Left ventricle myocardium inferior (tissue), 1 donor: ENCODE measurements around the gene SCT. TPM values are rescaled to one million over a fixed set of nuclear protein-coding genes. Genes with fewer than 3 reads are reported as not detected.

Experiments used
- DNase-seq: peaks from one replicate; pipeline ENCODE4 v3.0.0-alpha.2; 2020
- H3K27ac ChIP-seq: fragments of 200-600 bp; replicated peaks from 2 replicates; pipeline ENCODE4 v1.8.0; 2021
- H3K27me3 ChIP-seq: fragments of 200-600 bp; 2 replicates; pipeline ENCODE4 v1.8.0; 2021; ENCODE audit warnings: low read depth
- H3K36me3 ChIP-seq: fragments of 200-600 bp; 2 replicates; pipeline ENCODE4 v1.8.0; 2021
- H3K4me1 ChIP-seq: fragments of 200-600 bp; 2 replicates; pipeline ENCODE4 v1.8.0; 2021
- H3K4me3 ChIP-seq: fragments of 200-600 bp; 2 replicates; pipeline ENCODE4 v1.8.0; 2021; ENCODE audit warnings: mild to moderate bottlenecking, moderate library complexity
- H3K9me3 ChIP-seq: fragments of 200-600 bp; replicated peaks from 2 replicates; pipeline ENCODE4 v1.8.0; 2021
- CTCF ChIP-seq: fragments of 200-600 bp; IDR thresholded peaks from 2 replicates; pipeline ENCODE4 v1.8.0; 2021; ENCODE audit warnings: antibody characterized with exemption, mild to moderate bottlenecking, borderline replicate concordance
- intact Hi-C: fragments of 100-400 bp; cut with micrococcal nuclease; formaldehyde crosslinking; loops from one replicate; pipeline ENCODE4 v1.11.0; 2022
- total RNA-seq: library from RNA; stranded (reverse); fragmentation: NEBNext Ultra II Directional; extraction: Animal tissue kit (Norgen Biotek cat#: 25700); gene quantifications from one replicate; pipeline ENCODE4 v1.2.1, GENCODE V29; 2021
- donor health status: DM: no; HTN: yes; CAD: no; lungs with severe emphysema.

Gene SCT
- total RNA-seq, 1 donor from 2014 or later: not detected

- Histone ChIP-seq H3K27ac (no peak overlapping the region), H3K9me3 (no peaks in the 10 kb centered on the region), H3K36me3 (peaks cover 91% of the 10 kb centered on the region), H3K4me3 (no peak overlapping the region), H3K27me3 (no peaks in the 10 kb centered on the region), H3K4me1 (no peaks in the 10 kb centered on the region)
- intact Hi-C loops: no loop called here
- no peak for DNase-seq
- no peak for TF ChIP-seq CTCF
Measured at GRCh38 chr11:587546-587945, 39.4 kb downstream of the SCT start.

DNA sequence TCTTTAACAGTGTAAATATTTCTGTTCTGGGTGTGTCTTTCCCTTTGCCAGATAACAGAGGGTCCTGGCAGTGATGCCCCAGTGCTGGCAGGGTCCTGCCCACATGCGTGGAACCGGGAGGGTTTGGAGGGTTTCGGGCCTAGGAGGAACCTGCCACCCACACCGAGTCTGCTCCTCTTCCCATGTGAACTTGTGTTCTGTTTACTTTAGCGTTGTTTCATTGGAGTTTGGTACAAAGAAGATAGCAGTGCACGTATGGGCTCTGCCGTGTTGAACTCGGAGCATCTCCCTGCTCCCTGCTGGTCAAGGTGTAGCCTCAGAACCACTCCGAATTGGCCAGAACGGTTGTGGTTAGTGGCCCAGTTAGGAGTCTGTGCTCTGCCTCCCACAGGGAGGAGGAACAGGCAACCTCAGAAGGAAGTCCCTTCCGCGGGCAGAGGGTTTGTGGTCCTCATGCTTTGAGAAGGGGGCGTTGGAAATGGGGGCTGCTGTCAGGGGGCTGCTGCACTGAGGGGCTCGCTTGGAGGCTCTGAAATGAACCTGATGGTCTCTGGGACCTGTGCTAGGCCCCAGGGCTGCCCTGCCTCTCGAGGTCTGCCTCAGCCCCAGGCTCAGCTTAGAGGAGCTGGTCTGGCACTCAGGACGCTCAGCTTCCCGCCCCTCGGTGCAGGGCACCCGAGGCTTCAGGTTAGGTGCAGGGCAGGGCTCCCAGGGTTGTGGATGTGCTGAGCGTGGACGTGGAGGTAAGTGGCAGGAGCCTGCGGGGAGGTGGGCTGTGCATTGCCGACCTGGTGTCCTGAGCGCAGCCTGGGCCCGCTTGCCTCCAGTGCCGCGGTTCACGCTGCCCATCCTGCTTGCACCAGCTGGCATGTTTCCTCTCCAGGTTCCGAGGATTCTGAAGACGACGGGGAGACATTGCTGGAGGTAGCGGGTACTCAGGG is 40.3 kb downstream of the SCT start:
- no peaks in the 10 kb centered on the region for H3K27me3 ChIP-seq
- H3K36me3 ChIP-seq: peaks cover 92% of the 10 kb centered on the region
- DNase-seq: no peak
- peaks cover 5% of the 10 kb centered on the region for H3K4me1 ChIP-seq
- TF ChIP-seq CTCF: no peak
- intact Hi-C loops: no loop called here
- H3K9me3 ChIP-seq: no peaks in the 10 kb centered on the region
- no peak overlapping the region for H3K27ac ChIP-seq
- no peak overlapping the region for H3K4me3 ChIP-seq

DNA sequence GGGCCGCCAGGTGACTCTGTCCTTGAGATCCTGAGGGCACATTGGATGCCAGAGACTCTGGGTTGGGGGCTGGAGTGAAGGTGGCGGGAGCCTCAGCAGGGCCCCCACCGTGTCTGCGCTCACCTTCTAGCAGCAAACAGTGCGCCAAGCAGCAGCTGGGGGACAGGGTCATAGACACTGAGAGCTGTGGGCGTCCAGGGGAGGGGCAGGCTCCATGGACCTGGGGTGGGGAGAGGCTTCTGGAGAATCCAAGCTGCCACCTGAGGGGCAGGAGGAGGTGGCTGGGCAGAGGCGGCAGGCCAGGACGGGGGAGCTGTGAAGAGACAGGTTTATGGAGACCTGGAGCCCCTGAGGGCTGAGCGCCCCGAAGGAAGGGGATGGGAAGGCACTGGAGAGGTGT is 42.7 kb downstream of the SCT start:
- no peak for DNase-seq
- Histone ChIP-seq H3K4me1 (peaks cover 29% of the 10 kb centered on the region), H3K4me3 (no peak overlapping the region), H3K9me3 (no peaks in the 10 kb centered on the region), H3K27me3 (no peaks in the 10 kb centered on the region), H3K27ac (no peak overlapping the region), H3K36me3 (peaks cover 74% of the 10 kb centered on the region)
- intact Hi-C loops: no loop called here
- no peak for TF ChIP-seq CTCF

- no peaks in the 10 kb centered on the region for H3K27me3 ChIP-seq
- H3K4me1 ChIP-seq: peaks cover 54% of the 10 kb centered on the region
- intact Hi-C loops: no loop called here
- H3K4me3 ChIP-seq: no peak overlapping the region
- peak overlapping the region; percentile 30 for H3K27ac ChIP-seq
- peaks cover 49% of the 10 kb centered on the region for H3K36me3 ChIP-seq
- no peak for DNase-seq
- no peak for TF ChIP-seq CTCF
- no peaks in the 10 kb centered on the region for H3K9me3 ChIP-seq
Measured at GRCh38 chr11:581752-582151, 45.2 kb downstream of the SCT start.

DNA sequence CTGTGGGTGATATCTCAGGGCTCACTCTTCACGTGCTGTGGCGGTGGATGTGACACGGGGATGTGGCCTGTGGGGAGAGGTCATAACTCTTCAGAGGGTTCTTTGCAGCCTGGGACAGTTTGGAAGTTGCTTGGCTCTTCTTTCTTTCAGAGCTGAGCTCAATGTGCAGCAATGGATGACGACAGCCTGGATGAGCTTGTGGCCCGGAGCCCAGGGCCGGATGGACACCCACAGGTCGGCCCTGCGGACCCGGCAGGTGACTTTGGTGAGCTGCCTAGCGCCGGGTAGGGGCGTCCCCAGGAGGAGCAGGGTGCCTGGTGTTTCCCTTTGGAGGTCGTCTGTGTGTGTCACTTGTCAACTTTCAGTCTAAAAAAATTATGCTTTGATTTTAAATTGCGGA is 45.6 kb downstream of the SCT start:
- Histone ChIP-seq H3K27ac (peak overlapping the region; percentile 30), H3K4me3 (no peak overlapping the region), H3K36me3 (peaks cover 45% of the 10 kb centered on the region), H3K4me1 (peaks cover 55% of the 10 kb centered on the region), H3K9me3 (no peaks in the 10 kb centered on the region), H3K27me3 (no peaks in the 10 kb centered on the region)
- DNase-seq: no peak
- intact Hi-C loops: no loop called here
- TF ChIP-seq CTCF: no peak
